GM12878 (cell line): ENCODE measurements around the gene HDX. TPM values are rescaled to one million over a fixed set of nuclear protein-coding genes. Genes with fewer than 3 reads are reported as not detected.

Source experiments
- ATAC-seq: fragments of 200-7000 bp; cut with Tn5 transposase; 3 replicates; pipeline ENCODE4 v1.9.1; 2020; ENCODE audit warnings: mild to moderate bottlenecking, moderate library complexity
- BruUV-seq: library from RNA; stranded (reverse); fragments of 400-500 nt; replicated peaks from 2 replicates; lab custom pipeline; 2021; lab: Mats Ljungman, UMichigan
- CTCF ChIA-PET: fragments of 300-600 bp; sonication (Branson Sonifier 250); formaldehyde crosslinking; extraction: SDS; loops from one replicate; lab custom pipeline; 2021; ENCODE audit warnings: inconsistent platforms; lab: Yijun Ruan, JAX
- POLR2A ChIA-PET: fragments of 350-600 bp; formaldehyde crosslinking; extraction: SDS; loops from one replicate; lab custom pipeline; 2021; ENCODE audit warnings: inconsistent platforms; lab: Charles Lee
- RAD21 ChIA-PET: fragments of 300-600 bp; sonication (Branson Sonifier 250); formaldehyde crosslinking; loops from one replicate; lab custom pipeline; 2023; ENCODE audit warnings: antibody characterized with exemption; ENCODE audit not compliant: unreplicated experiment; lab: Charles Lee
- SMC1A ChIA-PET: fragments of 300-600 bp; sonication (Branson Sonifier 250); formaldehyde crosslinking; loops from one replicate; lab custom pipeline; 2023; ENCODE audit not compliant: unreplicated experiment, uncharacterized antibody; lab: Charles Lee
- DNase-seq: peaks from one replicate; pipeline ENCODE4 v3.0.0-alpha.2; 2011; ENCODE audit warnings: low read depth, low spot score
- FAIRE-seq: peaks from 3 replicates; lab custom pipeline; 2011; peaks lifted over from hg19 to GRCh38; lab: Jason Lieb, UNC
- H2AFZ ChIP-seq: 2 replicates; pipeline ENCODE4 v1.6.0; 2011; ENCODE audit warnings: low read depth, low read length, control low read depth; ENCODE audit not compliant: control insufficient read depth
- H3K27ac ChIP-seq: 2 replicates; pipeline ENCODE4 v1.5.1; 2011; ENCODE audit warnings: control low read depth; ENCODE audit not compliant: control insufficient read depth, insufficient read depth
- H3K27me3 ChIP-seq, 2 experiments: replicated peaks in 1 of 2; 2 replicates each; pipeline versions ENCODE4 v1.6.0 to v1.6.1; 2011; ENCODE audit warnings: low read length in 1 of 2; ENCODE audit not compliant: control insufficient read depth in 2 of 2, insufficient read depth in 2 of 2
- H3K36me3 ChIP-seq, 2 experiments: 2 replicates each; pipeline ENCODE4 v1.5.1; 2011; ENCODE audit warnings: low read length in 1 of 2; ENCODE audit not compliant: control insufficient read depth in 2 of 2, insufficient read depth in 2 of 2
- H3K4me1 ChIP-seq: 2 replicates; pipeline ENCODE4 v1.6.1; 2011; ENCODE audit warnings: mild to moderate bottlenecking, low read length, moderate library complexity, mixed read lengths; ENCODE audit not compliant: control insufficient read depth, insufficient read depth
- H3K4me2 ChIP-seq: 2 replicates; pipeline ENCODE4 v1.6.0; 2011; ENCODE audit warnings: control low read depth; ENCODE audit not compliant: control insufficient read depth, insufficient read depth
- H3K4me3 ChIP-seq: fragments of 200-600 bp; sonication (generic); 2 replicates; pipeline ENCODE4 v1.5.1; 2016
- H3K79me2 ChIP-seq: 2 replicates; pipeline ENCODE4 v1.6.0; 2011; ENCODE audit warnings: low read length; ENCODE audit not compliant: control insufficient read depth, insufficient read depth
- H3K9ac ChIP-seq: 2 replicates; pipeline ENCODE4 v1.8.0; 2011; ENCODE audit warnings: low read length, control low read depth, mixed read lengths; ENCODE audit not compliant: control insufficient read depth, insufficient read depth
- H3K9me3 ChIP-seq: replicated peaks from 3 replicates; pipeline ENCODE4 v1.5.1; 2011; ENCODE audit warnings: mild to moderate bottlenecking, low read length; ENCODE audit not compliant: control insufficient read depth, insufficient read depth
- H4K20me1 ChIP-seq: 2 replicates; pipeline ENCODE4 v1.6.0; 2011; ENCODE audit not compliant: control insufficient read depth, insufficient read depth
- CEBPB ChIP-seq, 2 experiments: fragments of 150-350 bp in 1 of 2; IDR thresholded peaks; 2 replicates each; pipeline ENCODE4 v1.6.1; 2012 to 2014; ENCODE audit warnings: low read depth in 2 of 2, low read length in 2 of 2, borderline replicate concordance in 1 of 2, inconsistent platforms in 1 of 2
- FOS ChIP-seq: IDR thresholded peaks from 3 replicates; pipeline ENCODE4 v1.6.1; 2011; ENCODE audit warnings: borderline replicate concordance; ENCODE audit not compliant: insufficient read length; ENCODE audit errors: extremely low read depth
- KDM1A ChIP-seq: fragments of 200-600 bp; sonication (generic); IDR thresholded peaks from 2 replicates; pipeline ENCODE4 v1.6.1; 2016; ENCODE audit warnings: borderline replicate concordance
- RCOR1 ChIP-seq: conservative IDR thresholded peaks from 2 replicates; pipeline ENCODE4 v1.6.1; 2012; ENCODE audit warnings: low read depth, low read length, improper control_type of control experiment
- SUZ12 ChIP-seq: fragments of 200-600 bp; sonication (generic); IDR thresholded peaks from one replicate; pipeline ENCODE4 v1.6.1; 2018; ENCODE audit warnings: antibody characterized with exemption, mild to moderate bottlenecking; ENCODE audit not compliant: unreplicated experiment
- YBX1 ChIP-seq: fragments of 450-650 bp; IDR thresholded peaks from 2 replicates; pipeline ENCODE4 v1.6.1; 2016; ENCODE audit warnings: antibody characterized with exemption
- WGBS: methylation state at CpG from one replicate; pipeline ENCODE4 v1.1.6; 2016; ENCODE audit warnings: low lambda C conversion rate; ENCODE audit not compliant: insufficient replicate concordance, insufficient coverage; ENCODE audit errors: missing lambda C conversion rate; 5-methylcytosine and 5-hydroxymethylcytosine counted together
- in situ Hi-C: fragments of 300-500 bp; cut with MboI; formaldehyde crosslinking; loops from 9 replicates; pipeline ENCODE4 v1.14.3; 2018; ENCODE audit warnings: mixed read lengths
- intact Hi-C: fragments of 100-400 bp; cut with micrococcal nuclease; formaldehyde crosslinking; loops from one replicate; pipeline ENCODE4 v1.14.2; 2022; ENCODE audit not compliant: unreplicated experiment
- polyA plus RNA-seq, 11 experiments: library from polyadenylated mRNA; depleted of rRNA in 4 of 11; unstranded in 6 of 11; stranded (reverse) in 5 of 11; fragments of >200 nt; fragmentation: Nextera tagmentation in 4 of 11; fragmentation: Illumina TruSeq in 1 of 11; extraction: Ambion mirVana in 4 of 11; extraction: Trizol in 1 of 11; gene quantifications; 1 replicate in 1 of 11; 2 replicates in 10 of 11; pipeline versions ENCODE4 v1.2.1 to v1.2.3, GENCODE V29; 2011 to 2016; ENCODE audit warnings: inconsistent platforms in 2 of 11, missing spikeins in 2 of 11, low read depth in 1 of 11
- total RNA-seq, 4 experiments: library from RNA; depleted of rRNA in 3 of 4; stranded (reverse); fragments of >200 nt in 3 of 4; fragmentation: Illumina TruSeq in 1 of 4; extraction: Trizol in 1 of 4; gene quantifications; 2 replicates each; pipeline versions ENCODE4 v1.2.1 to v1.2.3, GENCODE V29; 2013 to 2021
- TF ChIP-seq, protein P1 (sequence below): fragments of 450-650 bp; IDR thresholded peaks from 2 replicates; pipeline ENCODE4 v1.6.1; 2017; ENCODE audit warnings: antibody characterized with exemption, mild to moderate bottlenecking, moderate library complexity
- TF ChIP-seq, protein P2 (sequence below): fragments of 150-350 bp; IDR thresholded peaks from 2 replicates; pipeline ENCODE4 v1.6.1; 2016; ENCODE audit warnings: low read depth, low read length
- TF ChIP-seq, protein P3 (sequence below): IDR thresholded peaks from 2 replicates; pipeline ENCODE4 v1.6.1; 2011; ENCODE audit warnings: low read depth, mild to moderate bottlenecking, low read length, moderate library complexity, borderline replicate concordance; ENCODE audit errors: extremely low read depth

Gene HDX
- total and polyA plus RNA-seq, 10 of the 15 experiments (the other 5 are each of a cell fraction or from before 2014, with no cell fraction given): 2.9 to 8.6 (median 6.3) TPM; not detected in 1

DNA sequence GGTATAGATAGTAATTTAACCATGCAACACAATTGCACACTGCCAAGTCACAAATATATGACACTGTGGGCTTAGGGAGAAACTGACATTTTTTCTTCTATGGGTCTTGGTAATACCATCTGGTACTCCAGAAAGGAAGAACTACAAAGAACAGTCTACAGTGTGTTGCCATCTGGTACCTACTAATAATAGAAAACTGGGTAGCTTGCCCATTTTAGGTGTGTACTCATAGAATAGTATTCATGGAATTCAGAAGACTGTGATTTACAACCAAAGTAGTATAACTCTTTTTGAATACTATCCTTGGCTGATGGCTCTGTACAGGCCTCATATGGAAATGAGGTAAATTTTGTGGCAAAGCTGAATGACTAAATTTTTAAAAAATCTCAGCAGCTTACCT is 181.6 kb downstream of the HDX start:
- Histone ChIP-seq H3K4me2 (no peak overlapping the region), H2AFZ (no peak overlapping the region), H3K27ac (no peak overlapping the region), H3K79me2 (no peaks in the 10 kb centered on the region), H3K9me3 (no peaks in the 10 kb centered on the region), H3K4me3 (no peak overlapping the region), H4K20me1 (no peaks in the 10 kb centered on the region), H3K27me3 (no peaks in the 10 kb centered on the region), H3K4me1 (no peaks in the 10 kb centered on the region), H3K9ac (no peak overlapping the region), H3K36me3 (no peaks in the 10 kb centered on the region)
- no peak for DNase-seq
- intact Hi-C loops: no loop called here
- ChIA-PET SMC1A (no interaction called here), POLR2A (no interaction called here), CTCF (interaction anchor here (0.5 kb wide), 1 partner anchor 199 kb away, joined by 3 read pairs; no protein-coding TSS in a partner anchor), RAD21 (no interaction called here)
- no peak for ATAC-seq
- BruUV-seq: no TSS peak
- in situ Hi-C loops: no loop called here
- no peak for FAIRE-seq
- TF ChIP-seq YBX1 (no peak), CEBPB (IDR thresholded peaks at IDR 0.05; ENCODE audit: borderline replicate concordance in 1 of 2, low read depth in 2 of 2, low read length in 2 of 2) (no peak), FOS (no peak)
- TF ChIP-seq, protein P1, sequence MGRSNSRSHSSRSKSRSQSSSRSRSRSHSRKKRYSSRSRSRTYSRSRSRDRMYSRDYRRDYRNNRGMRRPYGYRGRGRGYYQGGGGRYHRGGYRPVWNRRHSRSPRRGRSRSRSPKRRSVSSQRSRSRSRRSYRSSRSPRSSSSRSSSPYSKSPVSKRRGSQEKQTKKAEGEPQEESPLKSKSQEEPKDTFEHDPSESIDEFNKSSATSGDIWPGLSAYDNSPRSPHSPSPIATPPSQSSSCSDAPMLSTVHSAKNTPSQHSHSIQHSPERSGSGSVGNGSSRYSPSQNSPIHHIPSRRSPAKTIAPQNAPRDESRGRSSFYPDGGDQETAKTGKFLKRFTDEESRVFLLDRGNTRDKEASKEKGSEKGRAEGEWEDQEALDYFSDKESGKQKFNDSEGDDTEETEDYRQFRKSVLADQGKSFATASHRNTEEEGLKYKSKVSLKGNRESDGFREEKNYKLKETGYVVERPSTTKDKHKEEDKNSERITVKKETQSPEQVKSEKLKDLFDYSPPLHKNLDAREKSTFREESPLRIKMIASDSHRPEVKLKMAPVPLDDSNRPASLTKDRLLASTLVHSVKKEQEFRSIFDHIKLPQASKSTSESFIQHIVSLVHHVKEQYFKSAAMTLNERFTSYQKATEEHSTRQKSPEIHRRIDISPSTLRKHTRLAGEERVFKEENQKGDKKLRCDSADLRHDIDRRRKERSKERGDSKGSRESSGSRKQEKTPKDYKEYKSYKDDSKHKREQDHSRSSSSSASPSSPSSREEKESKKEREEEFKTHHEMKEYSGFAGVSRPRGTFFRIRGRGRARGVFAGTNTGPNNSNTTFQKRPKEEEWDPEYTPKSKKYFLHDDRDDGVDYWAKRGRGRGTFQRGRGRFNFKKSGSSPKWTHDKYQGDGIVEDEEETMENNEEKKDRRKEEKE: no peak

DNA sequence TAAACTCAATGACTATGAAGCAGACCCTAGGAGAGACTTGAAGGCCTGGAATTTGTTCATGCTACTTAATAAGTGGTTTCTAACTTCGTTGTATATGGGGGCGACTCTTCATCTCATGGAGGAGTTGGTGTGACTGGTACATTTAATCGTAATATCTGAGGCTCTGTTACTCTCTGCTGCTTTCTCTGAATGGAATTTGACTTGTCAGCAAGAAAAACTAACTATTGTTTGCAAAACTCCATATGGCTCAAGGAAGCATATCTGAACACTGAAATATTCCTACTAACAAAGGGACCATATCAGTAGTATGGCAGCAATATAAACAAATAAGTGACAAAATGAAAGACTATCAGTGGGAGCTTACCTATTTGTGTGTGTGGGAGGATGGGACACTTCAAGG is 182.2 kb downstream of the HDX start:
- no peak for ATAC-seq
- no peak for FAIRE-seq
- POLR2A ChIA-PET: no interaction called here
- TF ChIP-seq SUZ12 (no peak), KDM1A (no peak), RCOR1 (no peak)
- TF ChIP-seq, protein P2, sequence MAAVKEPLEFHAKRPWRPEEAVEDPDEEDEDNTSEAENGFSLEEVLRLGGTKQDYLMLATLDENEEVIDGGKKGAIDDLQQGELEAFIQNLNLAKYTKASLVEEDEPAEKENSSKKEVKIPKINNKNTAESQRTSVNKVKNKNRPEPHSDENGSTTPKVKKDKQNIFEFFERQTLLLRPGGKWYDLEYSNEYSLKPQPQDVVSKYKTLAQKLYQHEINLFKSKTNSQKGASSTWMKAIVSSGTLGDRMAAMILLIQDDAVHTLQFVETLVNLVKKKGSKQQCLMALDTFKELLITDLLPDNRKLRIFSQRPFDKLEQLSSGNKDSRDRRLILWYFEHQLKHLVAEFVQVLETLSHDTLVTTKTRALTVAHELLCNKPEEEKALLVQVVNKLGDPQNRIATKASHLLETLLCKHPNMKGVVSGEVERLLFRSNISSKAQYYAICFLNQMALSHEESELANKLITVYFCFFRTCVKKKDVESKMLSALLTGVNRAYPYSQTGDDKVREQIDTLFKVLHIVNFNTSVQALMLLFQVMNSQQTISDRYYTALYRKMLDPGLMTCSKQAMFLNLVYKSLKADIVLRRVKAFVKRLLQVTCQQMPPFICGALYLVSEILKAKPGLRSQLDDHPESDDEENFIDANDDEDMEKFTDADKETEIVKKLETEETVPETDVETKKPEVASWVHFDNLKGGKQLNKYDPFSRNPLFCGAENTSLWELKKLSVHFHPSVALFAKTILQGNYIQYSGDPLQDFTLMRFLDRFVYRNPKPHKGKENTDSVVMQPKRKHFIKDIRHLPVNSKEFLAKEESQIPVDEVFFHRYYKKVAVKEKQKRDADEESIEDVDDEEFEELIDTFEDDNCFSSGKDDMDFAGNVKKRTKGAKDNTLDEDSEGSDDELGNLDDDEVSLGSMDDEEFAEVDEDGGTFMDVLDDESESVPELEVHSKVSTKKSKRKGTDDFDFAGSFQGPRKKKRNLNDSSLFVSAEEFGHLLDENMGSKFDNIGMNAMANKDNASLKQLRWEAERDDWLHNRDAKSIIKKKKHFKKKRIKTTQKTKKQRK: no peak
- TF ChIP-seq, protein P3, sequence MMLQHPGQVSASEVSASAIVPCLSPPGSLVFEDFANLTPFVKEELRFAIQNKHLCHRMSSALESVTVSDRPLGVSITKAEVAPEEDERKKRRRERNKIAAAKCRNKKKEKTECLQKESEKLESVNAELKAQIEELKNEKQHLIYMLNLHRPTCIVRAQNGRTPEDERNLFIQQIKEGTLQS: no peak

More for the DNA sequence above, 182.2 kb downstream of the HDX start:
- Histone ChIP-seq H4K20me1 (no peaks in the 10 kb centered on the region), H2AFZ (no peak overlapping the region), H3K36me3 (no peaks in the 10 kb centered on the region), H3K4me3 (no peak overlapping the region), H3K9me3 (no peaks in the 10 kb centered on the region), H3K27me3 (no peaks in the 10 kb centered on the region), H3K4me1 (no peaks in the 10 kb centered on the region), H3K27ac (no peak overlapping the region), H3K9ac (no peak overlapping the region), H3K4me2 (no peak overlapping the region), H3K79me2 (no peaks in the 10 kb centered on the region)
- intact Hi-C loops (no loop called here), in situ Hi-C loops (no loop called here)
- no peak for DNase-seq
- ChIA-PET SMC1A (no interaction called here), RAD21 (no interaction called here), CTCF (interaction anchor here (0.5 kb wide), 1 partner anchor 199 kb away, joined by 3 read pairs; no protein-coding TSS in a partner anchor)
- WGBS: 44% methylated on average over 3 of the region's 3 CpGs
- no TSS peak for BruUV-seq
